Measurements from ENCODE around the gene TRAPPC2L. TPM values are rescaled to one million over a fixed set of nuclear protein-coding genes. Genes with fewer than 3 reads are reported as not detected.

TRAPPC2L gene
- total and polyA plus RNA-seq, 2 donors (not counting 1 experiment from before 2014, with no cell fraction given) = 33.5 to 65.1 TPM

DNA sequence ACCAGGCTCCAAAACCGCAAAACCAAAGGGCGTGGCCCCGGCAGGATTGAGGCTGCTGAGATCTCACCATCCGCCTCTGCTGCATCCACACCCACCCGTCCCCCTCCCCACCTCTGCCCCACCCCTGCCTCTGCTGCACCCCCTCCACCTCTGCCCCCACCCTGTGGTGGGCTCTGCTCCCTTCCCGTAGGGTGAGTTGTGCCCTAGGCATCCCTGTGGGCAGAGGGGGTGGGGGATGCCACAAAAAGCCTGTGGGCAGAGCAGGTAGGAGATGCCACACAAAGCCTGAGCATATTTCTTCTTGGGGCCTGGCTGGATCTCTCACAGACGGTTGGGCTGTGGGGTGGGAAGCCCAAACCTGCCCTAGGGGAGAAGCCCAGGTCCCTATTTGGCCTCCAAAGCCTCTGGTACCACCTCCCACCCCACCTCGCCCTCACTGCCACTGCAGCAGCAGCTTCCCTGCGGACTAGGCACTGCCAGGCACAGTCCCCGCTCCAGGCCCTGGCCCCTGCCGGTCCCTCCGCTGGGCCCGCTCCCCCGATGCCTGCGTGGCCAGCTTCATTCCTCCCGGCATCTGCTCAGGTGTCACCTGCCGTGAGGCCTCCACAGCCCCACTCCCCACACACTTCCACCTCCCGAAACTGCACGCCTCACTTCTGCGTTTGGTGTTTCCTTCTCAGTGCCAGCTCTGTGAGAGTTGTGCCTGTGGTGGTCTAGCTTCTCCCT is 20.8 kb downstream of the TRAPPC2L start:
- no peaks in the 10 kb centered on the region for H3K27me3 ChIP-seq (replicated peaks in 1 of 4; ENCODE audit: control extremely low read depth in 1 of 4, control insufficient read depth in 3 of 4, insufficient read depth in 4 of 4, low read length in 3 of 4)
- H3K4me2 ChIP-seq (replicated peaks; ENCODE audit: low read depth, low read length, poor library complexity, severe bottlenecking) = no peak overlapping the region
- ChIA-PET POLR2A (no interaction called here), CTCF (no interaction called here)
- ATAC-seq (ENCODE audit: low read depth) (no peak), DNase-seq (no peak)
- peaks cover 88% of the 10 kb centered on the region for H4K20me1 ChIP-seq (ENCODE audit: control insufficient read depth, insufficient read depth, low read length, poor library complexity, severe bottlenecking)
- TF ChIP-seq, protein P1, sequence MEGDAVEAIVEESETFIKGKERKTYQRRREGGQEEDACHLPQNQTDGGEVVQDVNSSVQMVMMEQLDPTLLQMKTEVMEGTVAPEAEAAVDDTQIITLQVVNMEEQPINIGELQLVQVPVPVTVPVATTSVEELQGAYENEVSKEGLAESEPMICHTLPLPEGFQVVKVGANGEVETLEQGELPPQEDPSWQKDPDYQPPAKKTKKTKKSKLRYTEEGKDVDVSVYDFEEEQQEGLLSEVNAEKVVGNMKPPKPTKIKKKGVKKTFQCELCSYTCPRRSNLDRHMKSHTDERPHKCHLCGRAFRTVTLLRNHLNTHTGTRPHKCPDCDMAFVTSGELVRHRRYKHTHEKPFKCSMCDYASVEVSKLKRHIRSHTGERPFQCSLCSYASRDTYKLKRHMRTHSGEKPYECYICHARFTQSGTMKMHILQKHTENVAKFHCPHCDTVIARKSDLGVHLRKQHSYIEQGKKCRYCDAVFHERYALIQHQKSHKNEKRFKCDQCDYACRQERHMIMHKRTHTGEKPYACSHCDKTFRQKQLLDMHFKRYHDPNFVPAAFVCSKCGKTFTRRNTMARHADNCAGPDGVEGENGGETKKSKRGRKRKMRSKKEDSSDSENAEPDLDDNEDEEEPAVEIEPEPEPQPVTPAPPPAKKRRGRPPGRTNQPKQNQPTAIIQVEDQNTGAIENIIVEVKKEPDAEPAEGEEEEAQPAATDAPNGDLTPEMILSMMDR (IDR thresholded peaks at IDR 0.05) = no peak
- no peak for TF ChIP-seq EZH2 (IDR thresholded peaks at IDR 0.05; ENCODE audit: borderline replicate concordance, insufficient read depth, low read depth, low read length, poor library complexity, severe bottlenecking)
- Mint-ChIP-seq H3K9me3 (ENCODE audit: insufficient read depth) (no peaks in the 10 kb centered on the region), H3K27me3 (no peaks in the 10 kb centered on the region), H3K4me3 (no peak overlapping the region), H3K4me1 (peaks cover 5% of the 10 kb centered on the region), H3K27ac (no peak overlapping the region)
- peaks cover 0 to 8% of the 10 kb centered on the region in 2 donors for H3K4me1 ChIP-seq (ENCODE audit: control insufficient read depth in 2 of 2, insufficient read depth in 2 of 2, low read length in 2 of 2)
- no peak overlapping the region for H3K4me3 ChIP-seq (ENCODE audit: control extremely low read depth in 1 of 5, extremely low read depth in 1 of 5, insufficient read depth in 1 of 5, low read depth in 2 of 5, low read length in 4 of 5)
- H3K36me3 ChIP-seq (replicated peaks in 1 of 2; ENCODE audit: control extremely low read depth in 1 of 2, control insufficient read depth in 1 of 2, extremely low read depth in 1 of 2, insufficient read depth in 2 of 2, low read length in 1 of 2) = peaks cover 0 to 59% of the 10 kb centered on the region in 2 experiments
- H2AFZ ChIP-seq (ENCODE audit: insufficient read depth, low read depth, low read length, poor library complexity, severe bottlenecking) = no peak overlapping the region
- H3K9ac ChIP-seq (ENCODE audit: low read length) = no peak overlapping the region
- peaks cover 0 to 15% (median 0%) of the 10 kb centered on the region in 3 donors for H3K9me3 ChIP-seq (ENCODE audit: control extremely low read depth in 1 of 3, control insufficient read depth in 2 of 3, insufficient read depth in 1 of 3, low read length in 2 of 3)
- no peak overlapping the region for H3K27ac ChIP-seq (ENCODE audit: low read length in 2 of 2)
- no peaks in the 10 kb centered on the region for H3K79me2 ChIP-seq (ENCODE audit: control insufficient read depth, insufficient read depth, low read length)
- intact Hi-C loops (cut with micrococcal nuclease) = no loop called here
- 94% methylated on average over 17 of the region's 20 CpGs for WGBS (ENCODE audit: insufficient coverage)

DNA sequence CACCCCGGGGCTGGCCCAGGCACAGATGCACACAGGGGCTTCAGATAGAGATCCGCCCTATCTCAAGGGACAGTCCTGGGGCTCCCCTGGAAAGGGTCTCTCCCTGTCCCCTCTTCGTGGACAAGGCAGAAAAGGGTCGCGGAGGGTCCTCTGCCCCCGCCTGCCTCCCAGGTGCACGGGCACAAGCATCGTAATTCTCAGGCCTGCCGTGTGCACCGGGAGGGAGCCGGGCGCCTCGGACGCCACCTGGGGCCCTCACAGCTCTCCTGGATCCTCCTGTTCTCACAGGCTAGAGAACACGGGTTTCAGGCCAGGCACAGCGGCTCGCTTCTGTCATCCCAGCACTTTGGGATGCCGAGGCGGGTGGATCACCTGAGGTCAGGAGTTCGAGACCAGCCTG is 21.4 kb downstream of the TRAPPC2L start:
- CTCF ChIA-PET = no interaction called here

More for the DNA sequence above, 21.4 kb downstream of the TRAPPC2L start:
- Histone ChIP-seq H3K4me3 (ENCODE audit: control extremely low read depth in 1 of 5, extremely low read depth in 1 of 5, insufficient read depth in 1 of 5, low read depth in 2 of 5, low read length in 4 of 5) (no peak overlapping the region), H3K9me3 (ENCODE audit: control extremely low read depth in 1 of 3, control insufficient read depth in 2 of 3, insufficient read depth in 1 of 3, low read length in 2 of 3) (peaks cover 0 to 20% (median 0%) of the 10 kb centered on the region in 3 donors), H3K27me3 (replicated peaks in 1 of 4; ENCODE audit: control extremely low read depth in 1 of 4, control insufficient read depth in 3 of 4, insufficient read depth in 4 of 4, low read length in 3 of 4) (no peaks in the 10 kb centered on the region), H3K4me2 (replicated peaks; ENCODE audit: low read depth, low read length, poor library complexity, severe bottlenecking) (no peak overlapping the region), H3K4me1 (ENCODE audit: control insufficient read depth in 2 of 2, insufficient read depth in 2 of 2, low read length in 2 of 2) (peaks cover 0 to 8% of the 10 kb centered on the region in 2 donors), H3K9ac (ENCODE audit: low read length) (no peak overlapping the region), H4K20me1 (ENCODE audit: control insufficient read depth, insufficient read depth, low read length, poor library complexity, severe bottlenecking) (peaks cover 88% of the 10 kb centered on the region), H2AFZ (ENCODE audit: insufficient read depth, low read depth, low read length, poor library complexity, severe bottlenecking) (no peak overlapping the region), H3K27ac (ENCODE audit: low read length in 2 of 2) (no peak overlapping the region), H3K79me2 (ENCODE audit: control insufficient read depth, insufficient read depth, low read length) (no peaks in the 10 kb centered on the region), H3K36me3 (replicated peaks in 1 of 2; ENCODE audit: control extremely low read depth in 1 of 2, control insufficient read depth in 1 of 2, extremely low read depth in 1 of 2, insufficient read depth in 2 of 2, low read length in 1 of 2) (peaks cover 0 to 65% of the 10 kb centered on the region in 2 experiments)
- intact Hi-C loops (cut with micrococcal nuclease) = no loop called here
- Mint-ChIP-seq H3K4me3 (no peak overlapping the region), H3K27me3 (no peaks in the 10 kb centered on the region), H3K4me1 (peaks cover 6% of the 10 kb centered on the region), H3K27ac (no peak overlapping the region), H3K9me3 (ENCODE audit: insufficient read depth) (no peaks in the 10 kb centered on the region)
- POLR2A ChIA-PET = no interaction called here
- ATAC-seq (ENCODE audit: low read depth) (no peak), DNase-seq (no peak)
- 98% methylated on average over 20 of the region's 20 CpGs for WGBS (ENCODE audit: insufficient coverage)
- no peak for TF ChIP-seq EZH2 (IDR thresholded peaks at IDR 0.05; ENCODE audit: borderline replicate concordance, insufficient read depth, low read depth, low read length, poor library complexity, severe bottlenecking)
- TF ChIP-seq, protein P1 (IDR thresholded peaks at IDR 0.05) = no peak
